Skeletal muscle satellite cell (primary cell): ENCODE measurements around the gene UNC13D.
A peak's percentile ranks its signal among the peaks of the same experiment; 100 is the strongest.

ENCODE experiments used
- H3K27me3 ChIP-seq: 2 replicates; pipeline ENCODE4 v1.7.0; 2013; ENCODE audit warnings: low read length; ENCODE audit not compliant: control insufficient read depth, insufficient read depth
- H3K36me3 ChIP-seq: 2 replicates; pipeline ENCODE4 v1.7.0; 2013; ENCODE audit warnings: mild to moderate bottlenecking, control low read depth, low read length; ENCODE audit not compliant: insufficient read depth
- H3K4me1 ChIP-seq: 2 replicates; pipeline ENCODE4 v1.7.0; 2013; ENCODE audit warnings: low read length; ENCODE audit not compliant: control insufficient read depth, insufficient read depth
- H3K4me2 ChIP-seq: 2 replicates; pipeline ENCODE4 v1.7.0; 2013; ENCODE audit warnings: mild to moderate bottlenecking, low read length
- H3K4me3 ChIP-seq: 2 replicates; pipeline ENCODE4 v1.7.0; 2013; ENCODE audit warnings: low read length
- H3K9ac ChIP-seq: 2 replicates; pipeline ENCODE4 v1.7.0; 2013; ENCODE audit warnings: mild to moderate bottlenecking, low read depth, low read length, moderate library complexity
- H3K9me3 ChIP-seq: replicated peaks from 2 replicates; pipeline ENCODE4 v1.7.0; 2013; ENCODE audit warnings: mild to moderate bottlenecking, control low read depth, low read length

UNC13D gene

GRCh38 chr17:75827308-75828075 lies 16.7 kb downstream of the UNC13D start:
- Histone ChIP-seq H3K9me3 (no peaks in the 10 kb centered on the region), H3K36me3 (peaks cover 16% of the 10 kb centered on the region), H3K27me3 (no peaks in the 10 kb centered on the region), H3K4me2 (peak overlapping the region; percentile 76), H3K4me1 (peaks cover 13% of the 10 kb centered on the region), H3K4me3 (peak overlapping the region; percentile 43), H3K9ac (peak overlapping the region; percentile 37)

GRCh38 chr17:75826561-75827307 lies 17.5 kb downstream of the UNC13D start:
- Histone ChIP-seq H3K4me1 (peaks cover 9% of the 10 kb centered on the region), H3K9me3 (no peaks in the 10 kb centered on the region), H3K4me3 (no peak overlapping the region), H3K27me3 (no peaks in the 10 kb centered on the region), H3K9ac (no peak overlapping the region), H3K4me2 (no peak overlapping the region), H3K36me3 (peaks cover 20% of the 10 kb centered on the region)

DNA sequence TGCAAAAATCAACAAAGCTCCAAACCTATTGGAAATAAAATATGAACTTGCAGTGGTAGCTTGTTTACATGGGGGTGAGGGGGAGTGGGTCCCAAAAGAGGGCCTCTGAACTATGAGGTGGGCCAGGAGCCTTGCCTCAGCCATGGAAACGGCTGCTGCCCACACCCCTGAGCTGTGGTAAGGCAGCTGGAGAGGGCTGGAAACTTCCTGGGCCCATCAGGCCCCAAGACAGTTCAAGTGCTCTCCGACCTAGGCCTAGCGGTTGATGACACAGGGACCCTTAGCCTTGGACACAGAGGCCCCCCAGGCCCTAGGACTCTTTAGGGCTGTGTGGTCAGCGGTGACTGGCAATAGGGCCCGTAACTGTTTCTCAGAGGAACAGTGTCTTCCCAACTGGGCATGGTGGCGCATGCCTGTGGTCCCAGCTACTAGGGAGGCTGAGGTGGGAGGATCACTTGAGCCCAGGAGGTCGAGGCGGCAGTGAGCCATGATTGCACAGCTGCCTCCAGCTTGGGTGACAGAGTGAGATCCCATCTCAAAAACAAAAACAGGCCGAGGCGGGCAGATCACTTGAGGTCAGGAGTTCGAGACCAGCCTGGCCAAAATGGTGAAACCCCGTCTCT lies 18.3 kb downstream of the UNC13D start:
- Histone ChIP-seq H3K4me2 (no peak overlapping the region), H3K36me3 (peaks cover 27% of the 10 kb centered on the region), H3K9ac (no peak overlapping the region), H3K4me3 (no peak overlapping the region), H3K27me3 (no peaks in the 10 kb centered on the region), H3K9me3 (no peaks in the 10 kb centered on the region), H3K4me1 (peaks cover 9% of the 10 kb centered on the region)

DNA sequence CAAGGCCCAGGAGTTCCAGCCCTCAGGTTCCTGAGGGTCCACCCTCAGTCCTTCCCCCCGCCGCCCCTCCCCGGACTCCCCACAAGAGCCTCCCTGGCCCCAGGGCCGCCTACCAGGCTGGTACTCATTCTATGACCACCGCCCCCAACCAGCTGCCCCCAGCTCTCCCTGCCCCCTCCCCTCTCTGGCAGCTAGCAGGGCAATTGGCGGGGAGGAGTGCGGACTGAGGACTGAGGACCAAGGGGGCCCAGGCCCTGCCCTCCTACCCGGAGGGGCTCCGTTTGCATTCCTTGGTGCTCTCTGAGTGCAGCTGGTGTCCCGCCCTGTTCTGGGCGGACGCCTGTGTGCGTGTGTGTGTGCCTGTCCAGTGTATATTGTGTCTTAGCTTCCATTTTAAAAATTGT lies 19.1 kb downstream of the UNC13D start:
- no peaks in the 10 kb centered on the region for H3K27me3 ChIP-seq
- no peak overlapping the region for H3K4me2 ChIP-seq
- no peaks in the 10 kb centered on the region for H3K9me3 ChIP-seq
- H3K36me3 ChIP-seq: peaks cover 33% of the 10 kb centered on the region
- no peak overlapping the region for H3K4me3 ChIP-seq
- peaks cover 9% of the 10 kb centered on the region for H3K4me1 ChIP-seq
- H3K9ac ChIP-seq: no peak overlapping the region

GRCh38 chr17:75824666-75825065 lies 19.5 kb downstream of the UNC13D start:
- Histone ChIP-seq H3K27me3 (no peaks in the 10 kb centered on the region), H3K9ac (no peak overlapping the region), H3K4me1 (peaks cover 9% of the 10 kb centered on the region), H3K4me2 (no peak overlapping the region), H3K4me3 (no peak overlapping the region), H3K36me3 (peaks cover 38% of the 10 kb centered on the region), H3K9me3 (no peaks in the 10 kb centered on the region)

DNA sequence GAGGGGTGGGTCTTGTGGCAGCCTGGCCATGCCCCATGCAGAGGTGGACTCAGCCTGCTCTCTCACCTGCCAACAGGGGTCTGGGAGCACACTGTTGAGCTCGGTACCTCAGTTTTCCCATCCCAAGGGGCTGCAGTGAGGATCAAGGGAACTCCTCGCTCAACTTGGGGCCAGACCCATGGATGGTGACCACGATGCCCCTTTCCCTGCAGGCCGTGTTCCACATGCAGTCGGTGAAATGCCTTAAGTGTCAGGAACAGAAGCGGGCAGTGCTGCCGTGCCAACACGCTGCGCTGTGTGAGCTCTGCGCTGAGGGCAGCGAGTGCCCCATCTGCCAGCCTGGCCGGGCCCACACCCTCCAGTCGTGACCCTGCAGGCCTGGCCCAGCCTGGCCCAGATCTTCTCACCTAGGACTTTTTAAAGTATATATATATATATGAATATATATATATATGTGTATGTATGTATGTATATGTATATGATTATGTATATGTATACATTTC lies 20.1 kb downstream of the UNC13D start:
- Histone ChIP-seq H3K4me3 (no peak overlapping the region), H3K4me1 (peaks cover 9% of the 10 kb centered on the region), H3K27me3 (no peaks in the 10 kb centered on the region), H3K4me2 (no peak overlapping the region), H3K9ac (no peak overlapping the region), H3K9me3 (no peaks in the 10 kb centered on the region), H3K36me3 (peaks cover 43% of the 10 kb centered on the region)

- peaks cover 49% of the 10 kb centered on the region for H3K36me3 ChIP-seq
- H3K4me2 ChIP-seq: no peak overlapping the region
- H3K9me3 ChIP-seq: no peaks in the 10 kb centered on the region
- peaks cover 9% of the 10 kb centered on the region for H3K4me1 ChIP-seq
- no peak overlapping the region for H3K4me3 ChIP-seq
- no peaks in the 10 kb centered on the region for H3K27me3 ChIP-seq
- no peak overlapping the region for H3K9ac ChIP-seq
Measured at GRCh38 chr17:75823257-75824041, 20.8 kb downstream of the UNC13D start.

DNA sequence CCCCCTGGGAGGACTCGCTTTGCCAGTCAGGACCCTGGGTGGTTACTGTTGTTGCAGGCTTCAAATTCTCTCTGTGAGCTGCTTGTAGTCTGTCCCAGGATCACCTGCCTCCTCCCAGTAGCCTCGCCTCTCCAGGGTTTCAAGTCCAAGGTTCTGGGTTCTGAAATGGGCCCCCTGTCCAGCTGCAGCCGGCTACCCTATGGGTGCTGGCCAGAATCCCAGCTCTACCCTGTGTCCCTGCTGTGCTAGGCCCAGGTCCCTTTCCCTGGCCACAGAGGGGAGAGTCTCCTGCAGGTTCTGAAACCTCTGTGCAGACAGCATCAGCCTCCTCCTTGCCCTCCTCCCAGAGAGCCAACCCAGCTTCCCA lies 21.4 kb downstream of the UNC13D start:
- Histone ChIP-seq H3K9me3 (no peaks in the 10 kb centered on the region), H3K4me2 (no peak overlapping the region), H3K4me3 (no peak overlapping the region), H3K9ac (no peak overlapping the region), H3K4me1 (peaks cover 5% of the 10 kb centered on the region), H3K36me3 (peaks cover 55% of the 10 kb centered on the region), H3K27me3 (no peaks in the 10 kb centered on the region)

DNA sequence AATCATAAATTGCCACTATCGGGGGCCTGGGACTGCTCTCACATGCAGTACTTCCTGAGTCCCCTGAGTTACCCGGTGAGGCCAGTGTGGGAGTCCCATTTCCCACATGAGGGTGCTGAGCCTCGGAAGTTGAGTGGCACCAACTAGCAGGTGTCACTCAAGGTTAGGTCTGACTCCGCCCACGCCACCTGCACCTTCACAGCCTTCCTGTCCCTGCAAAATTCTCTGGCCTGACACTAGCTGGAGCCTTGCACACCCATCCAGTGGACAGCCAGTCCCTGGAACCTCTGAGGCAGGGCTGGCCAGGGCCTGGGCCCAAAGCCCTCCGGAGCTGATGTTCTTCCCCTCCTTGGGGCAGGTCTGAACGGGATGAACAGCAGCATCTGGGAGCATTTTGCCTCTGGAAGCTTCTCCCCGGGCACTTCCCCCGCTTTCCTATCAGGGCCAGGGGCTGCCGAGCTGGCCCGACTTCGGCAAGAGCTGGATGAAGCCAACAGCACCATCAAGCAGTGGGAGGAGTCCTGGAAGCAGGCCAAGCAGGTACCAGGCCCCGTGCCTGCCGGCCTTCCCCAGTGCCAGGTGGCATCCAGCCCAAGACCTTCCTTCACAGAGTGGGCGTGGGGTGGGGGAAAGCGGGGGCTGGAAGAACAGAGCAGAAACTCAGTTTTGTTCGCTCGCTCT lies 21.9 kb downstream of the UNC13D start:
- H3K36me3 ChIP-seq: peaks cover 55% of the 10 kb centered on the region
- no peaks in the 10 kb centered on the region for H3K9me3 ChIP-seq
- no peak overlapping the region for H3K9ac ChIP-seq
- no peak overlapping the region for H3K4me2 ChIP-seq
- no peaks in the 10 kb centered on the region for H3K27me3 ChIP-seq
- no peak overlapping the region for H3K4me3 ChIP-seq
- peaks cover 1% of the 10 kb centered on the region for H3K4me1 ChIP-seq

DNA sequence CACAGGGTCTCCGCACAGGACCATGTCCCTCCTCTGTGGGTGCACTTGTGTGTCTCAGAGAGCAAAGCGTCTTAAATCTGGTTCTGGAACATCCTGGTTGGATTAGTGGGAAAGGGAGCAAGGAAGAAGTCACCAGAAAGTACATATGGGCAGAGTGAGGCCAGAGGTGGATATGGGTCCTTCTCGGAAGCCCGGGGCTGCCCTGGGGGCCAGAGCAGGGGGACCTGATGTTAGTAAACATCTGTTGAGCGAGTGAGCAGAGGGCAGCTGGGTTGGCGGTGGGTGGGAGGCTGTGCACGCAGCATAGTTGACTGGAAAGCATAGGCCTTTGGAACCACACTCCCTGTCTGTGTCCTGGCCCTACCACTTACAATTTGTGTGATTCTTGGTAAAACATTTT lies 22.7 kb downstream of the UNC13D start:
- Histone ChIP-seq H3K36me3 (peaks cover 55% of the 10 kb centered on the region), H3K27me3 (no peaks in the 10 kb centered on the region), H3K4me1 (no peaks in the 10 kb centered on the region), H3K4me2 (no peak overlapping the region), H3K4me3 (no peak overlapping the region), H3K9me3 (no peaks in the 10 kb centered on the region), H3K9ac (no peak overlapping the region)
